ENCODE measurements around the gene AEBP1. TPM values are rescaled to one million over a fixed set of nuclear protein-coding genes. Genes with fewer than 3 reads are reported as not detected.
A peak's percentile ranks its signal among the peaks of the same experiment; 100 is the strongest.

Gene AEBP1
- total RNA-seq, 1 donor = 168 TPM

DNA sequence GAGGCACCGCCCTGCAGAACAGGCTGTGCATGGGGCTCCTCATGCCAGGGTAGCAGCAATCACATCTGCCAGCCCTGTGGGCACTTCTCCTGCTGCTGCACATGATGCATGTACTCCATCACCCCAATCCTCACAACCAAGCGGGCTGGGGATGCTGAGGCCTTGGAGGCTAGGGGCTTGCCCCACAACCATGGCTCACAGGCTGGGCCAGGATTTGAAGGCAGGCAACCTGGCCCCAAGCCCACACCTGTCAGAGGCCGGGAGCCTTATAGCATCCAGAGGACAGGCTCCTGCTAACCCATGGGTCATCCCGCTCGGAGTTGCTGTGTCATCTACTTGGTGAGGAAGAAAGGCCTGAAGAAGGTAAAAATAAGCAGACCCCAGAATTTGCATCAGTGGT is 24.0 kb upstream of the AEBP1 start:
- H3K4me3 ChIP-seq (ENCODE audit: low read depth, low read length) = no peak overlapping the region
- DNase-seq (ENCODE audit: low read depth) = no peak
- TF ChIP-seq, protein P1, sequence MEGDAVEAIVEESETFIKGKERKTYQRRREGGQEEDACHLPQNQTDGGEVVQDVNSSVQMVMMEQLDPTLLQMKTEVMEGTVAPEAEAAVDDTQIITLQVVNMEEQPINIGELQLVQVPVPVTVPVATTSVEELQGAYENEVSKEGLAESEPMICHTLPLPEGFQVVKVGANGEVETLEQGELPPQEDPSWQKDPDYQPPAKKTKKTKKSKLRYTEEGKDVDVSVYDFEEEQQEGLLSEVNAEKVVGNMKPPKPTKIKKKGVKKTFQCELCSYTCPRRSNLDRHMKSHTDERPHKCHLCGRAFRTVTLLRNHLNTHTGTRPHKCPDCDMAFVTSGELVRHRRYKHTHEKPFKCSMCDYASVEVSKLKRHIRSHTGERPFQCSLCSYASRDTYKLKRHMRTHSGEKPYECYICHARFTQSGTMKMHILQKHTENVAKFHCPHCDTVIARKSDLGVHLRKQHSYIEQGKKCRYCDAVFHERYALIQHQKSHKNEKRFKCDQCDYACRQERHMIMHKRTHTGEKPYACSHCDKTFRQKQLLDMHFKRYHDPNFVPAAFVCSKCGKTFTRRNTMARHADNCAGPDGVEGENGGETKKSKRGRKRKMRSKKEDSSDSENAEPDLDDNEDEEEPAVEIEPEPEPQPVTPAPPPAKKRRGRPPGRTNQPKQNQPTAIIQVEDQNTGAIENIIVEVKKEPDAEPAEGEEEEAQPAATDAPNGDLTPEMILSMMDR (IDR thresholded peaks at IDR 0.05; ENCODE audit: insufficient read depth, low read length) = no peak

- peak overlapping the region; percentile 85 for H3K4me3 ChIP-seq (ENCODE audit: low read depth, low read length)
- no peak for DNase-seq (ENCODE audit: low read depth)
- TF ChIP-seq, protein P1 (IDR thresholded peaks at IDR 0.05; ENCODE audit: insufficient read depth, low read length) = no peak
These were observed 23.4 kb upstream of the AEBP1 start for GRCh38 chr7:44080686-44081265.

DNA sequence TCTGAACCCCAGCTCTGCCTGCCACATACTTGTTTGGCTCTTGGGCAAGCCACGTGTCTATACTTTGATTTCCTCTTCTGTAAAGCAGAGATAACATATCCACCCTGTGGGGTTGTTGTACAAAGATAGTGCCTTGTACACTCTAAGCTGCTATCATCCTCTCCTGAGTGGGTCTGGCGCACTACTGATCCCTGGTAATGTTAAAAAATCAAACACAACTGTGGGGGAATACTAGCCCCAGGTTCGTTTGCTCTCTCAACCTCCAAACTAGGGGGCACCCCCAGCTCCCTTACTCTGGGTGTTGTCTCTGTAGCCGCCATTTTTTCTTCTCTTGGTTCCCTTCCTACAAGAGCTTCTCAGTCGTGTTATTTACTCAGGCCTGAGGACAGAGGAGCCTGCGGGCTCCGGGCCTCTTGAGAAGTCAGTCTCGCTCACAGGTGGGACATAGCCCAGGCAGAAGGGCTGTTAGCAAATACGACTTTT is 22.8 kb upstream of the AEBP1 start:
- peak overlapping the region; percentile 85 for H3K4me3 ChIP-seq (ENCODE audit: low read depth, low read length)
- TF ChIP-seq, protein P1 (IDR thresholded peaks at IDR 0.05; ENCODE audit: insufficient read depth, low read length) = no peak
- no peak for DNase-seq (ENCODE audit: low read depth)

DNA sequence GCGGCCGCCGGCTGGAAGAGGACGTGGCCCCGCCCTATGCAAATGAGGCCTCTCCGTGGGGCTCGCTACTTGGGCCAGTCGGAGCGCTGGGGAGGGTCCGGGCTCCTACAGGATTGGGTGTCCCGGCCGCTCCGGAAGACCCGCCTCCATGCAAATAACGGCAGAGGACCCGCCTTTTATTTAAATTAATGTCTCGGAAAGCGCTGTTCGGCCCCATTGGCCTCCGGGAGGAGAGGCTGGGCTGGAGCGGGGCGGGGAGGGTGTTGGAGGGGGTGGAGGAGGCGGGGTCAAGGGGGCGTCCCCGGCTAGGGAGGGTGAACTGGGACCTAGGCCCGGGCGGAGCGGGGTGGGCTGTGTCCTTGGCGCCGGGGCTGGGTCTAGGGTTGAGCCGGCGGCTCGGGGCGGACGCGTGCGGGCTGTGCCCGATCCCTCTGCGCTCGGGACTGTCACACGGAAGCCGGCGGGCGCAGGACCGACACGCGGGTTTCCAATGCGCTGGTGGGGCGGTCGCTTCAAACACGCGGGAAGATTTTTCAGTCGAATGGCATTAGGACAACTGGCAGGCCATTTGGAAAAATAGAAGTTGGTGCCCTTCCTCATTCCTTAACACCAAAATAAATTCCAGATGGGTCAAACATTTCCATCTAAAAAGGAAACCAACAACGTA is 21.5 kb upstream of the AEBP1 start:
- TF ChIP-seq, protein P1 (IDR thresholded peaks at IDR 0.05; ENCODE audit: insufficient read depth, low read length) = no peak
- DNase-seq (ENCODE audit: low read depth) = peak; percentile 98
- peak overlapping the region; percentile 70 for H3K4me3 ChIP-seq (ENCODE audit: low read depth, low read length)

DNA sequence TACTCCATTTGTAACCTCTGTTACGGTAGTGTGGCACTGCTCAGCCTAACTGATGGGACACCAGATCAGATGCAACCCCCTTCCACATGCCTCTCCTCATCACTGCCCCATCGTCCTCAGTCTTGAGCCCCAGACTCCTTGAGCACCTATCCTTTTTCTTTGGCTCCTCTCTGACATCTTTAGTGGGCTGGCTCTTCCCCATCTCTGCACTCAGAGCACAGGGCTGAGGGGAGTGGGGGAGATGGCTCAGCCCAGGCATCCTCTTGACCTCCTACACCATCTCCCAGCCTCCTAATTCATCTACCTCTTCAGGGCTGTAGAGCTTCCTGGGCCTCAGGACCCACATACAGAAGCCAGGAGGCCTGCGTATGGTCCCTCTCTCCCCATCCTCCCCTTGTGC is 20.3 kb upstream of the AEBP1 start:
- no peak overlapping the region for H3K4me3 ChIP-seq (ENCODE audit: low read depth, low read length)
- no peak for DNase-seq (ENCODE audit: low read depth)
- TF ChIP-seq, protein P1 (IDR thresholded peaks at IDR 0.05; ENCODE audit: insufficient read depth, low read length) = no peak

- TF ChIP-seq, protein P1 (IDR thresholded peaks at IDR 0.05; ENCODE audit: insufficient read depth, low read length) = no peak
- no peak overlapping the region for H3K4me3 ChIP-seq (ENCODE audit: low read depth, low read length)
- peak; percentile 59 for DNase-seq (ENCODE audit: low read depth)
These were observed 19.4 kb upstream of the AEBP1 start for GRCh38 chr7:44084701-44085100.
